KMS-11 (cell line): ENCODE measurements around the gene TUBA3C.
"Not testable (repeated sequence)": the region's sequence is repeated elsewhere in the genome, so short reads cannot be mapped to it uniquely, and the experiment has no call there.

Experiments used
- H2AFZ ChIP-seq: fragments of 200-600 bp; sonication (generic); 2 replicates; pipeline ENCODE4 v1.6.1; 2016; ENCODE audit warnings: antibody characterized with exemption, mixed run types, low read depth
- H3K27ac ChIP-seq: fragments of 200-600 bp; sonication (generic); 2 replicates; pipeline ENCODE4 v1.6.1; 2016; ENCODE audit warnings: mild to moderate bottlenecking, mixed run types
- H3K27me3 ChIP-seq: fragments of 200-600 bp; sonication (generic); 2 replicates; pipeline ENCODE4 v1.6.1; 2017; ENCODE audit warnings: mild to moderate bottlenecking, low read depth, mixed run types, moderate library complexity; ENCODE audit not compliant: insufficient read depth
- H3K36me3 ChIP-seq: fragments of 200-600 bp; sonication (generic); 2 replicates; pipeline ENCODE4 v1.6.1; 2017; ENCODE audit warnings: mild to moderate bottlenecking, mixed run types; ENCODE audit not compliant: insufficient read depth
- H3K4me1 ChIP-seq: fragments of 200-600 bp; sonication (generic); 2 replicates; pipeline ENCODE4 v1.6.1; 2016; ENCODE audit warnings: mild to moderate bottlenecking, low read depth, mixed run types; ENCODE audit not compliant: poor library complexity, severe bottlenecking
- H3K4me2 ChIP-seq: fragments of 200-600 bp; sonication (generic); 2 replicates; pipeline ENCODE4 v1.7.0; 2016; ENCODE audit warnings: mild to moderate bottlenecking, mixed run types
- H3K4me3 ChIP-seq: fragments of 200-600 bp; sonication (generic); IDR thresholded peaks from 2 replicates; pipeline ENCODE4 v1.6.1; 2017; ENCODE audit warnings: low read depth, low read length, mixed read lengths; ENCODE audit not compliant: insufficient read depth
- H3K79me2 ChIP-seq: fragments of 200-600 bp; sonication (generic); 2 replicates; pipeline ENCODE4 v1.6.1; 2016; ENCODE audit warnings: low read depth, mixed run types; ENCODE audit not compliant: insufficient read depth
- H3K9ac ChIP-seq: fragments of 200-600 bp; sonication (generic); 2 replicates; pipeline ENCODE4 v1.6.1; 2016; ENCODE audit warnings: mild to moderate bottlenecking, mixed run types
- H4K20me1 ChIP-seq: fragments of 200-600 bp; sonication (generic); 2 replicates; pipeline ENCODE4 v1.6.1; 2016; ENCODE audit warnings: mild to moderate bottlenecking, mixed run types; ENCODE audit not compliant: insufficient read depth
- CTCF ChIP-seq: fragments of 200-600 bp; sonication (generic); conservative IDR thresholded peaks from 2 replicates; pipeline ENCODE4 v1.6.1; 2017; ENCODE audit warnings: low read depth, mild to moderate bottlenecking, antibody characterized with exemption, low read length, moderate library complexity, mixed read lengths

The TUBA3C gene

GRCh38 chr13:19181621-19182485 lies at the start of gene TUBA3C:
TUBA3C (minus strand) TSS chr13:19181824; CDS start chr13:19181747, 77 bp downstream.
- H4K20me1 ChIP-seq: no peaks in the 10 kb centered on the region
- H3K4me1 ChIP-seq: no peaks in the 10 kb centered on the region
- no peak for TF ChIP-seq CTCF
- H3K79me2 ChIP-seq: no peaks in the 10 kb centered on the region
- no peaks in the 10 kb centered on the region for H3K36me3 ChIP-seq
- no peak within 1 kb of the TSS for H2AFZ ChIP-seq
- no peak within 1 kb of the TSS for H3K4me2 ChIP-seq
- H3K27ac ChIP-seq: no peak within 1 kb of the TSS
- H3K9ac ChIP-seq: no peak within 1 kb of the TSS
- no peak within 1 kb of the TSS for H3K4me3 ChIP-seq
- no peaks in the 10 kb centered on the region for H3K27me3 ChIP-seq

GRCh38 chr13:19207413-19207812 lies 25.8 kb upstream of the TUBA3C start:
- not testable (repeated sequence) for H3K27me3 ChIP-seq, H3K9ac ChIP-seq, H3K4me3 ChIP-seq, H2AFZ ChIP-seq, H3K79me2 ChIP-seq, H3K36me3 ChIP-seq, H4K20me1 ChIP-seq, H3K27ac ChIP-seq, H3K4me1 ChIP-seq, H3K4me2 ChIP-seq

GRCh38 chr13:19192622-19193021 lies 11.0 kb upstream of the TUBA3C start:
- H3K27me3 ChIP-seq, H4K20me1 ChIP-seq, H3K79me2 ChIP-seq, H2AFZ ChIP-seq, H3K36me3 ChIP-seq, H3K4me2 ChIP-seq, H3K4me1 ChIP-seq, H3K27ac ChIP-seq, H3K9ac ChIP-seq, H3K4me3 ChIP-seq: not testable (repeated sequence)

GRCh38 chr13:19189911-19190310 lies 8.3 kb upstream of the TUBA3C start:
- not testable (repeated sequence) for H3K79me2 ChIP-seq

GRCh38 chr13:19189368-19189767 lies 7.7 kb upstream of the TUBA3C start:
- not testable (repeated sequence) for H3K79me2 ChIP-seq, H3K4me2 ChIP-seq, H3K9ac ChIP-seq, H3K27ac ChIP-seq, H3K4me1 ChIP-seq, H2AFZ ChIP-seq, H3K4me3 ChIP-seq, H3K36me3 ChIP-seq, H3K27me3 ChIP-seq, H4K20me1 ChIP-seq

More at GRCh38 chr13:19189911-19190310, 8.3 kb upstream of the TUBA3C start:
- not testable (repeated sequence) for H3K36me3 ChIP-seq, H3K4me2 ChIP-seq, H3K9ac ChIP-seq, H4K20me1 ChIP-seq, H3K4me3 ChIP-seq, H3K27ac ChIP-seq, H3K4me1 ChIP-seq, H3K27me3 ChIP-seq, H2AFZ ChIP-seq

GRCh38 chr13:19185865-19186645 lies 4.4 kb upstream of the TUBA3C start:
- Histone ChIP-seq H3K79me2 (no peaks in the 10 kb centered on the region), H3K4me2 (no peak overlapping the region), H3K27me3 (no peaks in the 10 kb centered on the region), H3K9ac (no peak overlapping the region), H3K4me1 (no peaks in the 10 kb centered on the region), H3K4me3 (no peak overlapping the region), H3K27ac (no peak overlapping the region), H2AFZ (no peak overlapping the region), H3K36me3 (no peaks in the 10 kb centered on the region), H4K20me1 (no peaks in the 10 kb centered on the region)
- no peak for TF ChIP-seq CTCF
